ENCODE data around the gene GAK. TPM values are rescaled to one million over a fixed set of nuclear protein-coding genes. Genes with fewer than 3 reads are reported as not detected.
A peak's percentile ranks its signal among the peaks of the same experiment; 100 is the strongest.
"Not testable (repeated sequence)": the region's sequence is repeated elsewhere in the genome, so short reads cannot be mapped to it uniquely, and the experiment has no call there.

GAK gene
- total RNA-seq, 1 donor, result 44.0 TPM

GRCh38 chr4:924107-925096 lies 7.7 kb downstream of the GAK start:
- no peak overlapping the region for H3K4me3 ChIP-seq (ENCODE audit: low read depth, low read length)
- no peak for TF ChIP-seq CTCF (IDR thresholded peaks at IDR 0.05; ENCODE audit: insufficient read depth, low read depth, low read length)
- no peak for DNase-seq (ENCODE audit: low read depth)

DNA sequence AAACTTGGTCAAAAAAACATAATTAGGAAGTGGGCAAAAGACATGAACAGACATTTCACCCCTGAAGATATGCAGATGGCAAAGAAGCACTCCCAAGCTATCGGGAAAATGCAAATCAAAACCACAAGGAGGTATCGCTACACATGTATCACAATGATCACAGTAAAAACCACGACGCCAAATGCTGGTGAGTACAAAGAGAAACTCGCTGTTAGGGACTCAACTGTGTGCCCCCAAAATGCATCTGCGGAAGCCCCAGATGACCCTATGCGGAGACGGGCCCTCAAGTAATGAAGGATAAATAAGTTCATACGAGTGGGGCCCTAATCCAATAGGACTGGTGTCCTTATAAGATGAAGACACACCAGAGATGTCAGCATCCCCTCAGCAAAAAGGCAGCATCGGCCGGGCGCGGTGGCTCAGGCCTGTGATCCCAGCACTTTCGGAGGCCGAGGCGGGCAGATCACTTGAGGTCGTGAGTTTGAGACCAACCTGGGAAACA lies 10.2 kb downstream of the GAK start:
- DNase-seq (ENCODE audit: low read depth), result no peak
- no peak for TF ChIP-seq CTCF (IDR thresholded peaks at IDR 0.05; ENCODE audit: insufficient read depth, low read depth, low read length)

GRCh38 chr4:919004-919680 lies 13.0 kb downstream of the GAK start:
- DNase-seq (ENCODE audit: low read depth); H3K4me3 ChIP-seq (ENCODE audit: low read depth, low read length): not testable (repeated sequence)

More for the DNA sequence above, 10.2 kb downstream of the GAK start:
- no peak overlapping the region for H3K4me3 ChIP-seq (ENCODE audit: low read depth, low read length)

DNA sequence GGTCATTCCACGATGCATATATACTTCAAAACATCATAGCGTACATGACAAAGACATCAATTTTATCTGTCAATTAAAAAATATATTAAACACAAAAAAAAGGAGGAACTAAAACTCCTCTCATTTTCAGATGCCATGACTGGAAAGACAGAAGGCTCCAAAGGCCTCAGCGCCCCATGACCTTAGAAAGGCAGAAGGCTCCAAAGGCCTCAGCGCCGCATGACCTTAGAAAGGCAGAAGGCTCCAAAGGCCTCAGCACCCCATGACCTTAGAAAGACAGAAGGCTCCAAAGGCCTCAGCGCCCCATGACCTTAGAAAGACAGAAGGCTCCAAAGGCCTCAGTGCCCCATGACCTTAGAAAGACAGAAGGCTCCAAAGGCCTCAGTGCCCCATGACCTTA lies 13.5 kb downstream of the GAK start:
- not testable (repeated sequence) for DNase-seq (ENCODE audit: low read depth); H3K4me3 ChIP-seq (ENCODE audit: low read depth, low read length)

GRCh38 chr4:917992-918391 lies 14.1 kb downstream of the GAK start:
- H3K4me3 ChIP-seq (ENCODE audit: low read depth, low read length), result no peak overlapping the region
- TF ChIP-seq CTCF (IDR thresholded peaks at IDR 0.05; ENCODE audit: insufficient read depth, low read depth, low read length), result no peak
- DNase-seq (ENCODE audit: low read depth), result no peak

DNA sequence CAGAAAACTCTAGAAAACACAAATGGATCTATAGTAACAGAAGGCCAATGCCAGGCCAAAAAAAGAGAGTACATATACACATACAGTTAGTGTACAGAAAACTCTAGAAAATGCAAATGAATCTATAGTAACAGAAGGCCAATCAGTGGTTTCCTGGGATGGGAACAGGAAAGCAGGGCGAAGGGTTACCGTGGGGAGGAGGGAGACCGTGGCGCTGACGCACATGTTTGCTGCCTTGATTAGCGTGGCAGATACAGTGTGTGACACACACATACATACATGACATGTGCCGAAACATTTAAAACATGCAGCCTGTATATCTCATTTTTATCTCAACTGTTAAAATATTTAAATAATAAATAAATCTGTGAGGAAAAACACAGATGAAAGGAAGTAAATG lies 14.7 kb downstream of the GAK start:
- no peak for TF ChIP-seq CTCF (IDR thresholded peaks at IDR 0.05; ENCODE audit: insufficient read depth, low read depth, low read length)
- no peak overlapping the region for H3K4me3 ChIP-seq (ENCODE audit: low read depth, low read length)
- DNase-seq (ENCODE audit: low read depth), result peak; percentile 17

GRCh38 chr4:915595-915994 lies 16.5 kb downstream of the GAK start:
- DNase-seq (ENCODE audit: low read depth), result peak; percentile 63
- no peak overlapping the region for H3K4me3 ChIP-seq (ENCODE audit: low read depth, low read length)
- no peak for TF ChIP-seq CTCF (IDR thresholded peaks at IDR 0.05; ENCODE audit: insufficient read depth, low read depth, low read length)

Measured in fibroblast of villous mesenchyme (primary cell).